HG03135 (cell line): Measurements from ENCODE around the gene ACTBL2.
"Not testable (repeated sequence)": the region's sequence is repeated elsewhere in the genome, so short reads cannot be mapped to it uniquely, and the experiment has no call there.

ENCODE experiments used
- ATAC-seq: cut with Tn5 transposase; IDR thresholded peaks from one replicate; pipeline ENCODE4 v1.9.1; 2021; ENCODE audit warnings: mild to moderate bottlenecking, moderate library complexity; ENCODE audit not compliant: unreplicated experiment

The ACTBL2 gene

GRCh38 chr5:57494104-57495098 is 11.8 kb upstream of the ACTBL2 start:
- ATAC-seq: no peak

GRCh38 chr5:57493034-57493433 is 10.4 kb upstream of the ACTBL2 start:
- no peak for ATAC-seq

- no peak for ATAC-seq
These were observed 10.0 kb upstream of the ACTBL2 start for GRCh38 chr5:57492632-57493031.

GRCh38 chr5:57491369-57491965 is 8.9 kb upstream of the ACTBL2 start:
- no peak for ATAC-seq

GRCh38 chr5:57488215-57488955 is 5.8 kb upstream of the ACTBL2 start:
- ATAC-seq: no peak

GRCh38 chr5:57486027-57486602 is 3.5 kb upstream of the ACTBL2 start:
- ATAC-seq: no peak

GRCh38 chr5:57478826-57479225 is 3.8 kb downstream of the ACTBL2 start:
- ATAC-seq: no peak

GRCh38 chr5:57476601-57477056 is 6.0 kb downstream of the ACTBL2 start:
- no peak for ATAC-seq

- no peak for ATAC-seq
These were observed 12.3 kb downstream of the ACTBL2 start for GRCh38 chr5:57470339-57470738.

- no peak for ATAC-seq
These were observed 14.0 kb downstream of the ACTBL2 start for GRCh38 chr5:57468481-57469163.

- no peak for ATAC-seq
These were observed 16.1 kb downstream of the ACTBL2 start for GRCh38 chr5:57466544-57466943.

- ATAC-seq: not testable (repeated sequence)
These were observed 22.6 kb downstream of the ACTBL2 start for GRCh38 chr5:57460056-57460455.

GRCh38 chr5:57458443-57458842 is 24.2 kb downstream of the ACTBL2 start:
- ATAC-seq: no peak

GRCh38 chr5:57456531-57457135 is 26.0 kb downstream of the ACTBL2 start:
- no peak for ATAC-seq

- no peak for ATAC-seq
These were observed 26.8 kb downstream of the ACTBL2 start for GRCh38 chr5:57455511-57456455.

GRCh38 chr5:57454896-57455295 is 27.7 kb downstream of the ACTBL2 start:
- ATAC-seq: no peak

GRCh38 chr5:57453728-57454127 is 28.9 kb downstream of the ACTBL2 start:
- ATAC-seq: no peak

GRCh38 chr5:57452885-57453284 is 29.7 kb downstream of the ACTBL2 start:
- ATAC-seq: no peak
